ENCODE measurements around the gene HIKESHI.

DNA sequence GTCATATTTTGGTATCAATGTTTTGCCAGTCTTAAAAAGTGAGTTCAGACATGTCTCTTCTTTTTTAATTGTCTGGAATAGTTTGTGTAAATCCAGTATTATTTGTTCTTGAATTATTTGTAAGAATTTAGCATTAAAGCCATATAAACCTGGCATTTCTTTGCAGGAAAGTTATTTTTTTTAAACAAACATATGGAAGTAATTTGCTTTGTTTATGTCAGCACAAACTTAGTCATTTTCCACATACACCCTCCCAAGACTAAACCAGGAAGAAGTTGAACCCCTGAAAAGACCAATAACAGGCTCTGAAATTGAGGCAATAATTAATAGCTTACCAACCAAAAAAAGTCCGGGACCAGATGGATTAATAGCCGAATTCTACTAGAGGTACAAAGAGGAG lies 63.5 kb downstream of the HIKESHI start:
- TF ChIP-seq, protein P1, sequence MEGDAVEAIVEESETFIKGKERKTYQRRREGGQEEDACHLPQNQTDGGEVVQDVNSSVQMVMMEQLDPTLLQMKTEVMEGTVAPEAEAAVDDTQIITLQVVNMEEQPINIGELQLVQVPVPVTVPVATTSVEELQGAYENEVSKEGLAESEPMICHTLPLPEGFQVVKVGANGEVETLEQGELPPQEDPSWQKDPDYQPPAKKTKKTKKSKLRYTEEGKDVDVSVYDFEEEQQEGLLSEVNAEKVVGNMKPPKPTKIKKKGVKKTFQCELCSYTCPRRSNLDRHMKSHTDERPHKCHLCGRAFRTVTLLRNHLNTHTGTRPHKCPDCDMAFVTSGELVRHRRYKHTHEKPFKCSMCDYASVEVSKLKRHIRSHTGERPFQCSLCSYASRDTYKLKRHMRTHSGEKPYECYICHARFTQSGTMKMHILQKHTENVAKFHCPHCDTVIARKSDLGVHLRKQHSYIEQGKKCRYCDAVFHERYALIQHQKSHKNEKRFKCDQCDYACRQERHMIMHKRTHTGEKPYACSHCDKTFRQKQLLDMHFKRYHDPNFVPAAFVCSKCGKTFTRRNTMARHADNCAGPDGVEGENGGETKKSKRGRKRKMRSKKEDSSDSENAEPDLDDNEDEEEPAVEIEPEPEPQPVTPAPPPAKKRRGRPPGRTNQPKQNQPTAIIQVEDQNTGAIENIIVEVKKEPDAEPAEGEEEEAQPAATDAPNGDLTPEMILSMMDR (IDR thresholded peaks at IDR 0.05): no peak
- TF ChIP-seq EZH2 (IDR thresholded peaks at IDR 0.05; ENCODE audit: borderline replicate concordance, insufficient read depth, low read depth, low read length, poor library complexity, severe bottlenecking): no peak

Measured in B cell (primary cell).